HCT116 (cell line): ENCODE measurements around the gene CAMTA2. TPM values are rescaled to one million over a fixed set of nuclear protein-coding genes. Genes with fewer than 3 reads are reported as not detected.

Experiments used
- ATAC-seq: fragments of 200-7000 bp; cut with Tn5 transposase; 2 replicates; pipeline ENCODE4 v1.9.1; 2020; ENCODE audit warnings: mild to moderate bottlenecking, moderate library complexity
- BruUV-seq: library from RNA; stranded (reverse); fragments of 400-500 nt; replicated peaks from 2 replicates; lab custom pipeline; 2021; lab: Mats Ljungman, UMichigan
- CTCF ChIA-PET: fragments of 300-600 bp; sonication (Branson Sonifier 250); formaldehyde crosslinking; loops from one replicate; lab custom pipeline; 2021; ENCODE audit warnings: antibody characterized with exemption; lab: Charles Lee
- POLR2A ChIA-PET: fragments of 300-600, 350-600 bp; sonication (Branson Sonifier 250); formaldehyde crosslinking; loops from one replicate; lab custom pipeline; 2021; ENCODE audit warnings: antibody characterized with exemption; lab: Charles Lee
- RAD21 ChIA-PET, 2 experiments: fragments of 300-600 bp; sonication (Branson Sonifier 250); formaldehyde crosslinking; loops; one replicate each; lab custom pipeline; 2023; ENCODE audit warnings: low total read pairs in 2 of 2; ENCODE audit not compliant: uncharacterized antibody in 2 of 2, unreplicated experiment in 2 of 2, low non-redundant PET in 1 of 2; lab: Charles Lee
- DNase-seq: peaks from one replicate; pipeline ENCODE4 v3.0.0-alpha.2; 2010; ENCODE audit warnings: low read depth, low spot score
- H2AFZ ChIP-seq: fragments of 200-600 bp; shearing (Covaris generic), sonication (generic); 2 replicates; pipeline ENCODE4 v1.6.1; 2017; ENCODE audit warnings: low read depth, mixed run types, mixed read lengths, antibody characterized with exemption, low read length; ENCODE audit not compliant: poor library complexity, severe bottlenecking
- H3K27ac ChIP-seq: 2 replicates; pipeline ENCODE4 v1.5.1; 2012; ENCODE audit warnings: low read depth, low read length
- H3K27me3 ChIP-seq: fragments of 200-600 bp; sonication (generic); 2 replicates; pipeline ENCODE4 v1.6.1; 2016; ENCODE audit warnings: mixed run types, low read length, mixed read lengths; ENCODE audit not compliant: insufficient read depth
- H3K36me3 ChIP-seq, 2 experiments: fragments of 200-500 bp in 1 of 2; fragments of 200-600 bp in 1 of 2; sonication (Bioruptor generic) in 1 of 2; sonication (generic) in 1 of 2; 2 replicates each; pipeline versions ENCODE4 v1.5.1 to v1.6.1; 2014 to 2016; ENCODE audit warnings: low read length in 2 of 2, inconsistent platforms in 1 of 2, mixed read lengths in 1 of 2, mixed run types in 1 of 2; ENCODE audit not compliant: insufficient read depth in 2 of 2, control insufficient read depth in 1 of 2
- H3K4me1 ChIP-seq, 2 experiments: fragments of 200-600 bp in 1 of 2; sonication (generic) in 1 of 2; 2 replicates each; pipeline versions ENCODE4 v1.5.1 to v1.6.1; 2012 to 2017; ENCODE audit warnings: low read length in 2 of 2, inconsistent platforms in 1 of 2, mild to moderate bottlenecking in 1 of 2, mixed read lengths in 1 of 2, mixed run types in 1 of 2, moderate library complexity in 1 of 2; ENCODE audit not compliant: insufficient read depth in 2 of 2, control insufficient read depth in 1 of 2
- H3K4me2 ChIP-seq: fragments of 200-600 bp; sonication (generic); 2 replicates; pipeline ENCODE4 v1.6.1; 2017; ENCODE audit warnings: mixed run types, low read length, mixed read lengths
- H3K4me3 ChIP-seq, 2 experiments: fragments of 200-600 bp in 1 of 2; sonication (generic) in 1 of 2; replicated peaks in 1 of 2; 2 replicates each; pipeline ENCODE4 v1.5.1; 2011 to 2016; ENCODE audit warnings: low read length in 2 of 2, control low read depth in 1 of 2, low read depth in 1 of 2, mild to moderate bottlenecking in 1 of 2, mixed read lengths in 1 of 2, mixed run types in 1 of 2
- H3K79me2 ChIP-seq: fragments of 200-600 bp; sonication (generic); 2 replicates; pipeline ENCODE4 v1.6.1; 2017; ENCODE audit warnings: mild to moderate bottlenecking, mixed run types, low read length, moderate library complexity, mixed read lengths; ENCODE audit not compliant: insufficient read depth
- H3K9ac ChIP-seq: fragments of 200-600 bp; sonication (generic); 2 replicates; pipeline ENCODE4 v1.6.1; 2016; ENCODE audit warnings: low read length, mixed read lengths
- H3K9me2 ChIP-seq: fragments of 200-600 bp; sonication (generic), shearing (Covaris generic); 2 replicates; pipeline ENCODE4 v1.6.1; 2017; ENCODE audit warnings: mixed run types, mild to moderate bottlenecking, moderate library complexity; ENCODE audit not compliant: insufficient read depth
- H3K9me3 ChIP-seq, 2 experiments: fragments of 200-500 bp in 1 of 2; fragments of 200-600 bp in 1 of 2; sonication (Bioruptor generic) in 1 of 2; sonication (generic) in 1 of 2; 2 replicates each; pipeline ENCODE4 v1.6.1; 2014 to 2017; ENCODE audit warnings: low read length in 2 of 2, mixed read lengths in 2 of 2, inconsistent platforms in 1 of 2, low read depth in 1 of 2, mild to moderate bottlenecking in 1 of 2, mixed run types in 1 of 2, moderate library complexity in 1 of 2; ENCODE audit not compliant: control insufficient read depth in 1 of 2, insufficient read depth in 1 of 2
- H4K20me1 ChIP-seq: fragments of 200-600 bp; sonication (generic), shearing (Covaris generic); 2 replicates; pipeline ENCODE4 v1.6.1; 2017; ENCODE audit warnings: mixed run types, mild to moderate bottlenecking, moderate library complexity; ENCODE audit not compliant: insufficient read depth
- CBX3 ChIP-seq: IDR thresholded peaks from 2 replicates; pipeline ENCODE4 v1.6.1; 2012; ENCODE audit warnings: low read depth
- EGR1 ChIP-seq: IDR thresholded peaks from 2 replicates; pipeline ENCODE4 v1.6.1; 2012; ENCODE audit warnings: low read depth
- EZH2phosphoT487 ChIP-seq: fragments of 200-600 bp; IDR thresholded peaks from 2 replicates; pipeline ENCODE4 v1.6.1; 2018; ENCODE audit warnings: antibody characterized with exemption, borderline replicate concordance
- POLR2AphosphoS5 ChIP-seq: IDR thresholded peaks from 2 replicates; pipeline ENCODE4 v1.6.1; 2011; ENCODE audit warnings: mild to moderate bottlenecking, low read depth, low read length, moderate library complexity
- RAD21 ChIP-seq: IDR thresholded peaks from 2 replicates; pipeline ENCODE4 v1.6.1; 2012; ENCODE audit warnings: low read depth, mild to moderate bottlenecking
- SP1 ChIP-seq: IDR thresholded peaks from 2 replicates; pipeline ENCODE4 v1.6.1; 2012; ENCODE audit warnings: low read depth
- SRF ChIP-seq: IDR thresholded peaks from 2 replicates; pipeline ENCODE4 v1.6.1; 2012; ENCODE audit warnings: low read depth
- YY1 ChIP-seq: IDR thresholded peaks from 2 replicates; pipeline ENCODE4 v1.6.1; 2011; ENCODE audit warnings: low read length, low read depth, moderate library complexity, mild to moderate bottlenecking; ENCODE audit not compliant: insufficient replicate concordance; ENCODE audit errors: extremely low read depth
- ZNF274 ChIP-seq: fragments of 200-500 bp; sonication (Bioruptor generic); IDR thresholded peaks from 2 replicates; pipeline ENCODE4 v1.6.1; 2014; ENCODE audit warnings: mild to moderate bottlenecking, low read depth, low read length, inconsistent platforms
- intact Hi-C: fragments of 100-400 bp; cut with micrococcal nuclease; formaldehyde crosslinking; loops from 2 replicates; pipeline ENCODE4 v1.10.0; 2022
- total RNA-seq: library from RNA; stranded (reverse); gene quantifications from one replicate; pipeline ENCODE4 v1.2.1, GENCODE V29; 2021; ENCODE audit not compliant: unreplicated experiment
- TF ChIP-seq, protein P1 (sequence below): IDR thresholded peaks from 2 replicates; pipeline ENCODE4 v1.6.1; 2011; ENCODE audit warnings: mild to moderate bottlenecking, low read length, moderate library complexity; ENCODE audit not compliant: insufficient replicate concordance; ENCODE audit errors: extremely low read depth
- TF ChIP-seq, protein P2 (sequence below): IDR thresholded peaks from 2 replicates; pipeline ENCODE4 v1.6.1; 2012

Gene CAMTA2
- total RNA-seq, 1 experiment from 2014 or later: 37.8 TPM

DNA sequence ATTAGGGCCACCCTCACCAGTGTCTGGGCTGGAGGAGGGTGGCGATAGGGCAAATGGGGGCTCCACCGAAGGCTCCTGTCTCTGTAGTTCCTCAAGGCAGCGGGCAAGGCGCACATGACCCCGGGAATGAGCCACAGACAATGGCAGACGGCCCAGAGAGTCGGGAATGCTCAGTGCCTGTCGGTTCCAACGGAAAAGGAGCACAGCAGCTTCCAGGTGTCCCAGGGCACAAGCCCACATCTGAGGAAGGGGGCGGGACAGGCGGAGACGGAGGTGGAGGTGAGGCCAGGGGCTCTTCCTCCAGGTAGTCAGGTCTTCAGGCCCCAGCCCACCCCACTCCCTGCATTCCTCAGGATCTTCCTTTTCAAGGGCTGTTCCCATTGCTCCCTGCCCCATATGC is 14.7 kb downstream of the CAMTA2 start:
- POLR2A ChIA-PET: no interaction called here

More for the DNA sequence above, 14.7 kb downstream of the CAMTA2 start:
- intact Hi-C loops: no loop called here
- CTCF ChIA-PET: no interaction called here
- TF ChIP-seq SP1 (no peak), ZNF274 (no peak), POLR2AphosphoS5 (no peak), RAD21 (no peak), EZH2phosphoT487 (no peak), YY1 (no peak), EGR1 (no peak), CBX3 (no peak), SRF (no peak)
- TF ChIP-seq, protein P1, sequence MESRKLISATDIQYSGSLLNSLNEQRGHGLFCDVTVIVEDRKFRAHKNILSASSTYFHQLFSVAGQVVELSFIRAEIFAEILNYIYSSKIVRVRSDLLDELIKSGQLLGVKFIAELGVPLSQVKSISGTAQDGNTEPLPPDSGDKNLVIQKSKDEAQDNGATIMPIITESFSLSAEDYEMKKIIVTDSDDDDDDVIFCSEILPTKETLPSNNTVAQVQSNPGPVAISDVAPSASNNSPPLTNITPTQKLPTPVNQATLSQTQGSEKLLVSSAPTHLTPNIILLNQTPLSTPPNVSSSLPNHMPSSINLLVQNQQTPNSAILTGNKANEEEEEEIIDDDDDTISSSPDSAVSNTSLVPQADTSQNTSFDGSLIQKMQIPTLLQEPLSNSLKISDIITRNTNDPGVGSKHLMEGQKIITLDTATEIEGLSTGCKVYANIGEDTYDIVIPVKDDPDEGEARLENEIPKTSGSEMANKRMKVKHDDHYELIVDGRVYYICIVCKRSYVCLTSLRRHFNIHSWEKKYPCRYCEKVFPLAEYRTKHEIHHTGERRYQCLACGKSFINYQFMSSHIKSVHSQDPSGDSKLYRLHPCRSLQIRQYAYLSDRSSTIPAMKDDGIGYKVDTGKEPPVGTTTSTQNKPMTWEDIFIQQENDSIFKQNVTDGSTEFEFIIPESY: no peak
- TF ChIP-seq, protein P2, sequence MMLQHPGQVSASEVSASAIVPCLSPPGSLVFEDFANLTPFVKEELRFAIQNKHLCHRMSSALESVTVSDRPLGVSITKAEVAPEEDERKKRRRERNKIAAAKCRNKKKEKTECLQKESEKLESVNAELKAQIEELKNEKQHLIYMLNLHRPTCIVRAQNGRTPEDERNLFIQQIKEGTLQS: no peak
- TF ChIP-seq, all 23 proteins: peak for 0
- no TSS peak for BruUV-seq
- Histone ChIP-seq H3K9ac (no peak overlapping the region), H3K4me2 (no peak overlapping the region), H3K4me3 (no peak overlapping the region), H3K9me2 (no peaks in the 10 kb centered on the region), H3K36me3 (peaks cover 4 to 16% of the 10 kb centered on the region in 2 experiments; a peak in 2 of 4 replicates), H2AFZ (no peak overlapping the region), H3K27me3 (no peaks in the 10 kb centered on the region), H4K20me1 (no peaks in the 10 kb centered on the region), H3K79me2 (peaks cover 5% of the 10 kb centered on the region; the same call in 1 of the 2 replicates), H3K4me1 (peaks cover 14 to 20% of the 10 kb centered on the region in 2 experiments), H3K9me3 (no peaks in the 10 kb centered on the region), H3K27ac (no peak overlapping the region)
- DNase-seq (no peak), ATAC-seq (no peak)
- RAD21 ChIA-PET: interaction anchor here in 1 of 2 experiments (0.6 kb wide), 1 partner anchor 25 kb away, joined by 4 read pairs; the partner anchor contains the start of gene KIF1C
